ENCODE results near the gene PSMC1. TPM values are rescaled to one million over a fixed set of nuclear protein-coding genes. Genes with fewer than 3 reads are reported as not detected.
"Not testable (repeated sequence)": the region's sequence is repeated elsewhere in the genome, so short reads cannot be mapped to it uniquely, and the experiment has no call there.

The PSMC1 gene
- total RNA-seq: 78.6 to 97.6 TPM (median 79.3 TPM) in 3 replicates
- long read RNA-seq, full-length matches to known transcripts: 220 of 239 reads
- long read RNA-seq, partial matches to known transcripts: 10 of 239 reads
- long read RNA-seq, other reads (novel, unspliced or antisense): 9 of 239 reads

GRCh38 chr14:90256354-90257131 lies at the start of gene PSMC1:
Gene PSMC1, plus strand, starts transcription at chr14:90256553. Its CDS starts 45 bp downstream, at chr14:90256598.
- H3K4me3 Mint-ChIP-seq (ENCODE audit: unreplicated experiment): peak within 1 kb of the TSS; percentile 93
- peak within 1 kb of the TSS; percentile 97 for H3K27ac Mint-ChIP-seq (ENCODE audit: unreplicated experiment)
- DNase-seq (ENCODE audit: low spot score): no peak
- peaks cover 27% of the 10 kb centered on the region for H3K4me1 Mint-ChIP-seq (ENCODE audit: low read depth)
- peak; percentile 30 for TF ChIP-seq CTCF (IDR thresholded peaks at IDR 0.05)
- peaks cover 17% of the 10 kb centered on the region for H3K36me3 Mint-ChIP-seq (ENCODE audit: low read depth)
- no peaks in the 10 kb centered on the region for H3K9me3 Mint-ChIP-seq (ENCODE audit: low read depth)
- H3K27me3 Mint-ChIP-seq (ENCODE audit: low read depth): peaks cover 4% of the 10 kb centered on the region

DNA sequence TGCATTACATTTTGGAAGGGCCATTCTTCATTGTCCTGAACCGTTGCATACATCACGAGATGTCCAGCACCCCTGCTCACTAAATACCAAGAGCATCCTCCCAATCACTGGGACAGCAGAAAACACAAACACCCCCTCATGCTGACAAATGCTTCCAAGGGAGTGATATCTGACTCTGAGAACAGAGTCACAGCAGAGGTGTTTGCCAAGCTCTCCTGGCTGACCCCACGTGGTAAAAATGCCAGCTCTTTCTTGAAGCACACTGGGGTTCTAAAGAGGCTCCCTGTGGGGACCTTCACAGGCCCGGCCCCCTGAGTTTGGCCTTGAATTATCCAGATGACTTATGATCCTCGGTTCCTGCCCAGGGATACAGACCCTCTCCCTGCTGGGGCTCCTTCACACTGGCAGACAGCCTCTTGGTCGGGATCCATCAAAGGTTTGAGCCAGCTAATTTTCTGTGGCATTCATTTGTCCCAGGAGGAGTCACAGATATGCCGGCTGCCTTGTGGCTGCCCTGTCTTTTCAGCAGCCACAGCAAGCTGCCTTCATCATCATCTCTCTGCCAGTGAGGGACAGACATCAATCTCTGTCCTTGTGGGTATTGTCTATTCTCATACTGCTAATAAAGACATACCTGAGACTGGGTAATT lies 43.1 kb upstream of the PSMC1 start:
- Mint-ChIP-seq H3K4me1 (ENCODE audit: low read depth) (no peaks in the 10 kb centered on the region), H3K9me3 (ENCODE audit: low read depth) (peaks cover 5% of the 10 kb centered on the region), H3K36me3 (ENCODE audit: low read depth) (no peaks in the 10 kb centered on the region), H3K27ac (ENCODE audit: unreplicated experiment) (no peak overlapping the region), H3K4me3 (ENCODE audit: unreplicated experiment) (no peak overlapping the region), H3K27me3 (ENCODE audit: low read depth) (peaks cover 23% of the 10 kb centered on the region)
- no peak for DNase-seq (ENCODE audit: low spot score)
- no peak for TF ChIP-seq CTCF (IDR thresholded peaks at IDR 0.05)

GRCh38 chr14:90228478-90228877 lies 27.9 kb upstream of the PSMC1 start:
- no peak for TF ChIP-seq CTCF (IDR thresholded peaks at IDR 0.05)
- H3K27me3 Mint-ChIP-seq (ENCODE audit: low read depth): peaks cover 28% of the 10 kb centered on the region
- no peaks in the 10 kb centered on the region for H3K4me1 Mint-ChIP-seq (ENCODE audit: low read depth)
- DNase-seq (ENCODE audit: low spot score): no peak
- no peak overlapping the region for H3K4me3 Mint-ChIP-seq (ENCODE audit: unreplicated experiment)
- no peaks in the 10 kb centered on the region for H3K36me3 Mint-ChIP-seq (ENCODE audit: low read depth)
- H3K27ac Mint-ChIP-seq (ENCODE audit: unreplicated experiment): no peak overlapping the region
- peaks cover 13% of the 10 kb centered on the region for H3K9me3 Mint-ChIP-seq (ENCODE audit: low read depth)

DNA sequence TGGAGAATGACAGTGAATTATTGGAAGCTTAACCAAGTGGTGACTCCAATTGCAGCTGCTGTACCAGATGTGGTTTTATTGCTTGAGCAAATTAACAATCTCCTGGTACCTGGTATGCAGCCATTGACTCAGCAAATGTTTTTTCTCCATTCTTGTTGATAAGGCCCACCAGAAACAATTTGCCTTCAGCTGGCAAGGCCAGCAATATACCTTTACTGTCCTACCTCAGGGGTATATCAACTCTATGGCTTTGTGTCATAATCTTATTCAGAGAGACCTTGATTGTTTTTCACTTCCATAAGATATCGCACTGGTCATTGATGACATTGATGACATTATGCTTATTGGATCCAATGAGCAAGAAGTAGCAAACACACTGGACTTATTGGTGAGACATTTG lies 26.4 kb upstream of the PSMC1 start:
- not testable (repeated sequence) for DNase-seq (ENCODE audit: low spot score); H3K4me1 Mint-ChIP-seq (ENCODE audit: low read depth); H3K4me3 Mint-ChIP-seq (ENCODE audit: unreplicated experiment); H3K27ac Mint-ChIP-seq (ENCODE audit: unreplicated experiment); H3K9me3 Mint-ChIP-seq (ENCODE audit: low read depth); H3K36me3 Mint-ChIP-seq (ENCODE audit: low read depth)
- peaks cover 24% of the 10 kb centered on the region for H3K27me3 Mint-ChIP-seq (ENCODE audit: low read depth)

- Mint-ChIP-seq H3K27ac (ENCODE audit: unreplicated experiment) (no peak overlapping the region), H3K9me3 (ENCODE audit: low read depth) (peaks cover 31% of the 10 kb centered on the region), H3K4me3 (ENCODE audit: unreplicated experiment) (no peak overlapping the region), H3K36me3 (ENCODE audit: low read depth) (peaks cover 8% of the 10 kb centered on the region), H3K27me3 (ENCODE audit: low read depth) (peaks cover 13% of the 10 kb centered on the region), H3K4me1 (ENCODE audit: low read depth) (no peaks in the 10 kb centered on the region)
- peak; percentile 97 for TF ChIP-seq CTCF (IDR thresholded peaks at IDR 0.05)
- DNase-seq (ENCODE audit: low spot score): no peak
Observed at GRCh38 chr14:90235179-90235976, 21.0 kb upstream of the PSMC1 start.
